Mucosa of stomach (tissue), 1 donor: ENCODE measurements around the gene HSD17B1.
"Not testable (repeated sequence)": the region's sequence is repeated elsewhere in the genome, so short reads cannot be mapped to it uniquely, and the experiment has no call there.

Source experiments
- H3K27me3 ChIP-seq: one replicate; pipeline ENCODE4 v1.7.0; 2013; ENCODE audit warnings: mild to moderate bottlenecking, low read length; ENCODE audit not compliant: control insufficient read depth, insufficient read depth
- H3K36me3 ChIP-seq: one replicate; pipeline ENCODE4 v1.7.0; 2013; ENCODE audit warnings: low read length; ENCODE audit not compliant: control insufficient read depth, insufficient read depth
- H3K4me1 ChIP-seq: one replicate; pipeline ENCODE4 v1.7.0; 2013; ENCODE audit warnings: mild to moderate bottlenecking, low read length; ENCODE audit not compliant: control insufficient read depth, insufficient read depth
- H3K4me3 ChIP-seq: one replicate; pipeline ENCODE4 v1.7.0; 2013; ENCODE audit warnings: low read length
- H3K9ac ChIP-seq: one replicate; pipeline ENCODE4 v1.7.0; 2013; ENCODE audit warnings: mild to moderate bottlenecking, low read length, moderate library complexity
- H3K9me3 ChIP-seq: one replicate; pipeline ENCODE4 v1.7.0; 2013; ENCODE audit warnings: mild to moderate bottlenecking, low read length, moderate library complexity; ENCODE audit not compliant: control insufficient read depth
- donor health status: Pancreatic carcinoma.

The HSD17B1 gene

DNA sequence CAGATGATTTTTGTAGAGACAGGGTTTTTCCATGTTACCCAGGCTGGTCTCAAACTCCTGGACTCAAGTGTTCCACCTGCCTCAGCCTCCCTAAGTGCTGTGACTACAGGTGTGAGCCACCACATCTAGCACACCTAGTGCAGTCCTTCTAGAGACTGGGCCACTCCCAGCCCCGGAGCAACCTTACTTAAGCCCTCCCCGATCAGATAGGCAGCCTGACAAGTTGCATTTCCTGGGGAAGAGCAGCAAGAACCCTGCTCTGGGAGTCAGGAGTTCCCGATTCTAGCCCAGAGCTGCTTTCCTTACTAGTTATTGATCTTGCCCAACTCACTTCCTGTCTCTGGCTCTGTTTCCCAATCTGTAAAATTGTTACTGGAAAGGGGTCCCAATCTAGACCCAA is 23.7 kb upstream of the HSD17B1 start:
- H3K36me3 ChIP-seq: no peaks in the 10 kb centered on the region
- H3K4me3 ChIP-seq: no peak overlapping the region
- no peaks in the 10 kb centered on the region for H3K9me3 ChIP-seq
- peaks cover 18% of the 10 kb centered on the region for H3K4me1 ChIP-seq
- H3K27me3 ChIP-seq: no peaks in the 10 kb centered on the region
- H3K9ac ChIP-seq: no peak overlapping the region

DNA sequence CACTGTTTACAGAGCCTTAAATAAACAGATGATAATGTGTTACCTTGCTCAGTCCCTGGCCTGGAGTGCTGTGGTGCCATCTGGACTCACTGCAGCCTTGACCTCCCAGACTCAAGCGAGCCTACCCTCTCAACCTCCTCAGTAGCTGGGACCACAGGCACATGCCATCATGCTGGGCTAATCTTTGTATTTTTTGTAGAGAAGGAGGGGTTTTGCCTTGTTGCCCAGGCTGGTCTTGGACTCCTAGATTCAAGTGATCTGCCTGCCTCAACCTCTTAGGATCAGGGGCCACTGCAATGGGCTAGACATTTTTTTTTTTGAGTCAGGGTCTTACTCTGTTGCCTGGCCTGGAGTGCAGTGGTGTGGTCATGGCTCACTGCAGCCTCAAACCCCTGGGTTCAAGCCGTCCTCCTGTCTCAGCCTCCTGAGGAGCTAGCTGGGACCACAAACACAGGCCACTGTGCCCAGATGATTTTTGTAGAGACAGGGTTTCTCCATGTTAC is 21.7 kb upstream of the HSD17B1 start:
- no peak overlapping the region for H3K4me3 ChIP-seq
- H3K9ac ChIP-seq: no peak overlapping the region
- H3K9me3 ChIP-seq: no peaks in the 10 kb centered on the region
- no peaks in the 10 kb centered on the region for H3K36me3 ChIP-seq
- peaks cover 29% of the 10 kb centered on the region for H3K4me1 ChIP-seq
- H3K27me3 ChIP-seq: no peaks in the 10 kb centered on the region

DNA sequence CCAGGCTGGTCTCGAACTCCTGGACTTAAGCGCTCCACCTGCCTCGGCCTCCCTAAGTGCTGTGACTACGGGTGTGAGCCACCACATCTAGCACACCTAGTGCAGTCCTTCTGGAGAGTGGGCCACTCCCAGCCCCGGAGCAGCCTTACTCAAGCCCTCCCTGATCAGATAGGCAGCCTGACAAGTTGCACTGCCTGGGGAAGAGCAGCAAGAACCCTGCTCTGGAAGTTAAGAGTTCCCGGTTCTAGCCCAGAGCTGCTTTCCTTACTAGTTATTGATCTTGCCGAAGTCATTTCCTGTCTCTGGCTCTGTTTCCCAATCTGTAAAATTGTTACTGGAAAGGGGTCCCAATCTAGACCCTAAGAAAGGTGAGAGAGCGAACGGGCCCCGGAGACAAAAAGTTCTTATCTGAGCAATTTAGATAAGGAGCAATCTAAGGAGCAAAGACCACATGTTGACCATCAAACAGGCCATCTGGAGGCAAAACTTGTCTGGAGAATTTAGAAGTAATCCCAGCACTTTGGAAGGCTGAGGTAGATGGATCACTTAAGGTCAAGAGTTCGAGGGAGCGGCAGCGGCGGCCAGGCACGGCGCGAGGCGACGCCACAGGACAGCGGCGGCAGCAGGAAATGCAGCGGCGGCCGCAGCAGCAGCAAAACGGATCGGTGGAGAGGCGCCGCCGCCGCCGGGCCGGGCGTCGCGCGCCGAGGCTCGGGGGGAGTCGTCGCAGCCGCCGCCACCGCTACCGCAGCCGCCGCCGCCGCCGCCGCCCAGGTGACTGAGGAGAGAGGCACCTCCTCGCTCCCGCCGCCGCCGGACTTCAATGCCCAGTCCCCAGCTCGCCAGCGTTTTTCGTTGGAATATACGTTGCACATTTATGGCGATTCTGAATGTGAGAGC is 21.0 kb upstream of the HSD17B1 start:
- H3K4me3 ChIP-seq: no peak overlapping the region
- H3K9me3 ChIP-seq: no peaks in the 10 kb centered on the region
- no peaks in the 10 kb centered on the region for H3K36me3 ChIP-seq
- H3K4me1 ChIP-seq: peaks cover 29% of the 10 kb centered on the region
- peak overlapping the region; percentile 20 for H3K9ac ChIP-seq
- H3K27me3 ChIP-seq: no peaks in the 10 kb centered on the region

DNA sequence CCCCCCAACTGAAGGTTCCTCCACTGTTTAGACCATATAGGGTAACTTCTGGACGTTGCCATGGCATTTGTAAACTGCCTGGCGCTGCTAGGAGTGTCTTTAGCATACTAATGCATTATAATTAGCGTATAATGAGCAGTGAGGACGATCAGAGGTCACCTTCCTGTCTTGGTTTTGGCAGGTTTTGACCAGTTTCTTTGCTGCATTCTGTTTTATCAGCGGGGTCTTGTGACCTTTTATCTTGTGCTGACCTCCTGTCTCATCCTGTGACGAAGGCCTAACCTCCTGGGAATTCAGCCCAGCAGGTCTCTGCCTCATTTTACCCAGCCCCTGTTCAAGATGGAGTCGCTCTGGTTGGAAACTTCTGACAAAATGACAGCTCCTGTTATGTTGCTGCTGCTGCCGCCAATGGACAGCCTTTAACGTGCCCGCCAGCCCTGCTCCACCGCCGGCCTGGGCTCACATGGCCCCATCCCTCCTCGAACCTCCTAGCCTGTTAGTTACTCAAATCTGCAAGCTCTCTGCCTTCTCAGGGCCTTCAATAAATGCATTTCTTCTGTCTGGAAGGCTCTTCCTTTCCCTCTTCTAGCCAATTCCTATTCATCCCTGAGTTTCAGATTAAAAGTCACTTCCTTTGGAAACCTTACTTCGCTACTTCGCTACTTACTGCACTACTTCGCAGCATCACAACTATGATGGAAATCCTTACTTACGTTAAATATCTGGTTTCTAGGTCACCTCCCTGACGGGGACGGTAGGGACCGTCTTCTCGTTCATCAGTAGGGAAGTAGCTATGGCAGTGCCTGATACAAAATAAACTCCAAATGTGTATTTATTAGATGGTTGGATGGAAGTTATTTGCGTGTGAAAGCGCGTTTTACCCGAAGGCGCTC is 17.3 kb upstream of the HSD17B1 start:
- H3K4me1 ChIP-seq: peaks cover 31% of the 10 kb centered on the region
- H3K9ac ChIP-seq: peak overlapping the region; percentile 80
- no peaks in the 10 kb centered on the region for H3K36me3 ChIP-seq
- H3K4me3 ChIP-seq: peak overlapping the region; percentile 57
- no peaks in the 10 kb centered on the region for H3K9me3 ChIP-seq
- no peaks in the 10 kb centered on the region for H3K27me3 ChIP-seq

DNA sequence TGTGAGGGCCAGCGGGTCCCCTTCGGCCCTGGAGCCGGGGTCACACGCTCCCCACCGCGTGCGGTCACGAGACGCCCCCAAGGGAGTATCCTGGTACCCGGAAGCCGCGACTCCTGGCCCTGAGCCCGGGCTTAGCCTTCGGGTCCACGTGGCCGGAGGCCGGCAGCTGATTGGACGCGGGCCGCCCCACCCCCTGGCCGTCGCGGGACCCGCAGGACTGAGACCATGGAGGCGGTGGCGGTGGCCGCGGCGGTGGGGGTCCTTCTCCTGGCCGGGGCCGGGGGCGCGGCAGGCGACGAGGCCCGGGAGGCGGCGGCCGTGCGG is 16.7 kb upstream of the HSD17B1 start, which contains the start of gene NAGLU:
TSS of gene NAGLU (plus strand) at position 194 of the 324 bp plus-strand sequence. CDS start at position 226, 32 bp downstream.
- H3K4me3 ChIP-seq: peak within 1 kb of the TSS; percentile 57
- no peaks in the 10 kb centered on the region for H3K9me3 ChIP-seq
- no peaks in the 10 kb centered on the region for H3K27me3 ChIP-seq
- no peaks in the 10 kb centered on the region for H3K36me3 ChIP-seq
- H3K4me1 ChIP-seq: peaks cover 31% of the 10 kb centered on the region
- H3K9ac ChIP-seq: peak within 1 kb of the TSS; percentile 80

DNA sequence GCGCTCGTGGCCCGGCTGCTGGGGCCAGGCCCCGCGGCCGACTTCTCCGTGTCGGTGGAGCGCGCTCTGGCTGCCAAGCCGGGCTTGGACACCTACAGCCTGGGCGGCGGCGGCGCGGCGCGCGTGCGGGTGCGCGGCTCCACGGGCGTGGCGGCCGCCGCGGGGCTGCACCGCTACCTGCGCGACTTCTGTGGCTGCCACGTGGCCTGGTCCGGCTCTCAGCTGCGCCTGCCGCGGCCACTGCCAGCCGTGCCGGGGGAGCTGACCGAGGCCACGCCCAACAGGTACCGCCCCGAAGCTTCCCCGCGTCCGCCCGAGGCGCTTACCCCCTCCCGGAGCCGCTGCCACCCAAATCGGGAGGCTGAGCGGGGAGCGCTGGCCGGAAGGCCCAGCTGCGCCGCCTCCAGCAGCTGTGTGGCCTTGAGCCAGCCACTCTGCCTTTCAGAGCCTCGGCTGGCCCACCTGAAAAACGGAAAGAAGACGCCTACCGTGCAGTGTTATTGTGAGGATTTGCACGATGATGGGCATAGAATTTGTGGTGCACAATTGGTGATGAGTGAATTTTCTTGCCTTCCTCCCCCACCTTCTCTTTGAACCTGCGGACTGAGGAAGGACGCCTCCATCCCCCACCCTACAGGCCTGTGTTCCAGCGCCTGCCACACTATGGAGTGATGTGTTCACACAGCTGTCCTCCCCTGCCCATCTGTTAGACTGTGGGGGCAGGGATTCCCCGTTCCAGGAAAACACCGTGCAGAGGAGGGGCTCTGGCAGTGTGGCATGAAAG is 16.2 kb upstream of the HSD17B1 start:
- peaks cover 31% of the 10 kb centered on the region for H3K4me1 ChIP-seq
- no peaks in the 10 kb centered on the region for H3K36me3 ChIP-seq
- H3K27me3 ChIP-seq: no peaks in the 10 kb centered on the region
- H3K4me3 ChIP-seq: peak overlapping the region; percentile 31
- H3K9me3 ChIP-seq: no peaks in the 10 kb centered on the region
- H3K9ac ChIP-seq: peak overlapping the region; percentile 80

DNA sequence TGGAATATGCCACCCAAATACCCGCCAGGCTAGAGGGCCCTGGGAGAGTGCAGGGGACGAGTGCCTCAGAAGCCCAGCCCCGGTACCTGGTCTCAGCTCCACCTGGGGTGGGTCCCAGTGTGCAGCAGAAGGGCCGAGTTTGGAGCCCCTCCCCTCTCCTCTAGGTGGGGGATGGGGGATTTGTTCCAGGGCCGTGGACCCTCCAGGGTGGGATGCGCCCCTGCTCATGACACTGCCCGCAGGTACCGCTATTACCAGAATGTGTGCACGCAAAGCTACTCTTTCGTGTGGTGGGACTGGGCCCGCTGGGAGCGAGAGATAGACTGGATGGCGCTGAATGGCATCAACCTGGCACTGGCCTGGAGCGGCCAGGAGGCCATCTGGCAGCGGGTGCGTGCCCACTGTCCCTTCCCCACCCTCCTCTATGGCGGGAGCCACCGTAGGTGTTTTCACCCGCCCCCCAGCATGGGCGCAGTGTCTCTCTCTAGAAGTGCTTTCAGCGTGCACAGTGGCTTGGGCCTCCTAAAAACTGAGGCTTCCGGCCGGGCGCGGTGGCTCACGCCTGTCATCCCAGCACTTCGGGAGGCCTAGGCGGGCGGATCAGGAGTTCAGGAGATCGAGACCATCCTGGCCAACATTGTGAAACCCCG is 15.4 kb upstream of the HSD17B1 start:
- H3K4me1 ChIP-seq: peaks cover 36% of the 10 kb centered on the region
- no peaks in the 10 kb centered on the region for H3K9me3 ChIP-seq
- H3K4me3 ChIP-seq: peak overlapping the region; percentile 31
- H3K36me3 ChIP-seq: no peaks in the 10 kb centered on the region
- H3K27me3 ChIP-seq: no peaks in the 10 kb centered on the region
- peak overlapping the region; percentile 49 for H3K9ac ChIP-seq

DNA sequence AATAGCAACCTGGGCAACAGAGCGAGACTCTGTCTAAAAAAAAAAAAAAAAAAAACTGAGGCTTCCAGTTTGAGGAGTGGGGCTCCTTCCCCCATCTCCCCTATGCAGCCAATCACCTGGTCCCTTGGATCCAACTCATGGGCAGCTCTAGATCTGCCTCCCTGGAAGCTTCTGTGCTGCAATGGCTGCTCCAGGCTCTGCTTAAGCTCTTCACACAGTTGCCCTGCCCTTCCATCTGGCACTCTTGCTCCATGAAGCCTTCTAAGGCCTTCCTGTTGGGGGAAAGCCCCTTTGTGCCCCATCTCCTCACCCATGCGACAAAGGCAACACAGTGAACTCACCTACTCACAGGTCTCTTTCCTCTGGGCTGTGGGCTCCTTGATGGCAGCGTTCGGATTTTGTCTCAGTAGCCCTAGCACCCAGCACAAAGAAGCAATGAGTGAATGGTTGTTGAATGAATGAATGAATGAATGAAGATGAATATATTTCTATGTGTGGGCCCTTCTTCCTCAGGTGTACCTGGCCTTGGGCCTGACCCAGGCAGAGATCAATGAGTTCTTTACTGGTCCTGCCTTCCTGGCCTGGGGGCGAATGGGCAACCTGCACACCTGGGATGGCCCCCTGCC is 14.8 kb upstream of the HSD17B1 start:
- H3K27me3 ChIP-seq: no peaks in the 10 kb centered on the region
- peaks cover 42% of the 10 kb centered on the region for H3K4me1 ChIP-seq
- H3K4me3 ChIP-seq: no peak overlapping the region
- no peaks in the 10 kb centered on the region for H3K9me3 ChIP-seq
- no peaks in the 10 kb centered on the region for H3K36me3 ChIP-seq
- H3K9ac ChIP-seq: no peak overlapping the region

DNA sequence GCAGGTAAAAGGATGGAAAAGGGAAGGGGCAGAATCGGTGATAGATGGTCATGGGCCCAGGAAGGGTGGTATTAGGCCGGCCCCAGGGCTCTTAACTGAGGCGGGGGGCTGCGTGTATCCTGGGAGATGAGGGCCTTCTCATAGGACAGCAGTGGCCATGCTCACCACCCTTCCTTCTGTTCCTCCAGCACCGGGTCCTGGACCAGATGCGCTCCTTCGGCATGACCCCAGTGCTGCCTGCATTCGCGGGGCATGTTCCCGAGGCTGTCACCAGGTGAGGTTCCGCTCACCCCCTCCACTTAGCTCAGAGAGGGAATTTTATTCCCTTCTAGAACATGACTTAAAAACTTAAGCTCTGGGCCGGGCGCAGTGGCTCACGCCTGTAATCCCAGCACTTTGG is 14.2 kb upstream of the HSD17B1 start:
- Histone ChIP-seq H3K9me3 (no peaks in the 10 kb centered on the region), H3K27me3 (no peaks in the 10 kb centered on the region), H3K4me3 (no peak overlapping the region), H3K4me1 (peaks cover 42% of the 10 kb centered on the region), H3K36me3 (no peaks in the 10 kb centered on the region), H3K9ac (no peak overlapping the region)

DNA sequence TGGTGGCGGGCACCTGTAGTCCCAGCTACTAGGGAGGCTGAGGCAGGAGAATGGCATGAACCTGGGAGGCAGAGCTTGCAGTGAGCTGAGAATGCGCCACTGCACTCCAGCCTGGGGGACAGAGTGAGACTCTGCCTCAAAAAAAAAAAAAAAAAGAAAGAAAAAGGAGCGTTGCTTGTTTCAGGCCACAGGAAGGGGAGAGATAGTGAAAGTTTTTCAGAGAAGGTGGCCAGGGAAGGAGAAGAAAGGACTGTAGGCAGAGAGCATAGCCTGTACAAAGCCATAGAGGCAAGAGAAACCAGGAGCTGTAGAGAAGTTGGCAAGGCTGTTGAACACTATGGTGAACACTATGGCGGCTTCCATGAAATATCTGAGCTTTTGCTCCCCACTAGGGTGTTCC is 12.2 kb upstream of the HSD17B1 start:
- not testable (repeated sequence) for H3K9me3 ChIP-seq, H3K36me3 ChIP-seq, H3K27me3 ChIP-seq, H3K9ac ChIP-seq, H3K4me3 ChIP-seq
- peaks cover 35% of the 10 kb centered on the region for H3K4me1 ChIP-seq
